GM19099 (cell line): ENCODE data around the gene TSNAX.

Experiments used
- POLR2A ChIP-seq: IDR thresholded peaks from 3 replicates; pipeline ENCODE4 v1.6.1; 2011; ENCODE audit warnings: low read depth; ENCODE audit not compliant: insufficient read length; ENCODE audit errors: extremely low read depth

The TSNAX gene

DNA sequence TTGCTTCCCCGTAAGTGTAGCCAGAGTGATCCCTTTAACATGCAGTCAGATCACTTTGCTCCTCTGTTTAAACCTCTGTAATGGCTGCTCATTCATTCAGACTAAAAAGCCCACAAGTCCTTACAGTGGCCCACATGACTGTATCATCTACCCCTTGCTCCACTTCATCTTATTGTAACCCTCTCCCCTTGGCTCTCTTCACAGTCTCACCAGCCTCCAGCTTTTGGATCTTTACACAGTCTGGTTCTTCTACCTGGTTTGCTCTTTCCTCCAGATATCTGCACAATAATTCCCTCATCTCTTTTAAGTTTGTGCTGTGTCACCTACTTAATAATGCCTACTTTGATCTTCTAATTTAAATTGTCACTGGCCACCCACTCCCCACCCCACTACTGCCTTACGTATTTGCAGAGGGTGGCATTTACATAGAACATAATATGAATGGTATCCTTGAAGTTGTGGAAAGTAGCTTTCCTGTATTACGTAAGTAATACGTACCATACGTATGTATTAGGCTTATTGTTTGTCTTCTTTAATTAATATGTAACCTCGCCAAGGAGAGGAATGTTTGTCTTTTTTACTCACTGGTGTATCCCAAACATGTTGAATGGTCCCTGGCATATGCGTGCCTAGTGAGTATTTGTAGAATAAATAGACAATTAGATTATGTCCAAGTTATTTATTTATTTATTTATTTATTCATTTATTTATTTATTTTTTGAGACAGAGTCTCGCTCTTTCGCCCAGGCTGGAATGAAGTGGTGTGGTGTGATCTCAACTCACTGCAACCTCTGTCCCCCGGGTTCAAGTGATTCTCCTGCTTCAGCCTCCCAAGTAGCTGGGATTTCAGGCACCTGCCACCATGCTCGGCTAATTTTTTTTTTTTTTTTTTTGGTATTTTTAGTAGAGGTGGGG lies 48.6 kb downstream of the TSNAX start:
- TF ChIP-seq POLR2A = no peak

DNA sequence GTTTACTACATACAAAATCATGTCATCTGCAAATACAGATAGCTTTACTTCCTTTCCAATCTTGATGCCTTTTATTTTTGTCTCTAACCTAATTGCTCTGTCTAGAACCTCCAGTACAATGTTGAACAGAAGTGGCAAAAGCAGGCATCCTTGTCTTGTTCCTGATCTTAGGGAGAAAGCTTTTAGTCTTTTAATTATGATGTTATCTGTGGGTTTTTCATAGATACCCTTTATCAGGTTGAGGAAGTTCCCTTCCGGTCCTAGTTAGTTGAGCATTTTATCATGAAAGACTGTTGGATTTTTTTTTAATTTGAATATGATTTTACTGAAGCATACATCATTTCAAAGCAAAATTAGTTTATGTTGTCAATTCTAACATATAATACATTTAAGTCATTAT lies 52.4 kb downstream of the TSNAX start:
- TF ChIP-seq POLR2A = no peak

DNA sequence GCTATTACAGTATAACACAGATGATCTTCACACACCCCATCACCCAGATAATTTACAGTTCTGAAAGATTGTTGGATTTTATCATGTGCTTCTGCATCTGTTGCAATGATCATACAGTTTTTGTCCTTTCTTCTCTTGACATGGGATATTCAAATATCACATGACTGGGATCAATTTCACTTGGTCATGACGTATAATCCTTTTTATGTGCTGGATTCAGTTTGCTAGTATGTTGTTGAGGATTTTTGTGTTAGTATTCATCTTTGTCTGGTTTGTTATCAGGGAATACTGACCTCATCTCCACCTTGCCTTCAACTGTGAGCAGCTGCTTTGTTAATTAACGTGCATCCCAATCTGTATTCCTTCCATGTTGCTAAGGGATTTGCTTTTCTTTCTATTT lies 53.4 kb downstream of the TSNAX start:
- TF ChIP-seq POLR2A = no peak

DNA sequence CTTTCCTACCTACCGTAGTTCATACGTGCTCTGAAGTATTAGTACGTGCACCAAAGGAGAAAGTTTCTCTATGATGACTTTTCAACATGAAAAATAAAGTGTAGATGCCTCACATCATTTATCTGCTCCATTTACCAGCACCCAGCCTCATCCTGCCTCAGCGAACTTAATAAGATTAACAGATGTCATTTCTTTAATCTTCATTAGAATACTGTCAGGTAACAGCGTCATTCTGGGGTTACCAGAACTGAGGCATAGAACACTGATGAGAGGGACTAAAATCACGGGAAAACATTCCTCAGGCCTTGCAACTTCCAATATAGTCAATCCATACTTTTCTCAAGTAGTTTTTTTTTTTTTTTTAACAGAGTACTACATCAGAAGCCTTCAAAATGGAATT lies 54.9 kb downstream of the TSNAX start:
- TF ChIP-seq POLR2A = no peak

DNA sequence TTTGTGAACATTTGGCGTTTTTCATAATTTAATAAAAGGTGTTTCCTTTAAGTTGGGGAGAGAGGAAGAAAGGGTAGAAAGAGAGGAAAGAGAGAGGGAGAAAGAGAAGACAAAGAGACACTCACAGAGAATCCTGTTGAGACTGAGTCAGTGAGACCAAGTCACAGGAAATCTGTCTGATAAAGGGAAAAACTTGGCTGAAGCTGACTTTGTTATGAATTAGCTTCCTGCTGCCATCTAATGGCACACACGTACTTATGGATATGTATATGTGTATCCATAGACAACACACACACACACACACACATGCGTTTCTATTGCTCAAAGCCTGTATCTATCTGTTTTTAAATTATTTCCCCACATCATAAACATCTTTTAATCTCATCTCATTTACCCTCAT lies 55.6 kb downstream of the TSNAX start:
- TF ChIP-seq POLR2A = no peak

DNA sequence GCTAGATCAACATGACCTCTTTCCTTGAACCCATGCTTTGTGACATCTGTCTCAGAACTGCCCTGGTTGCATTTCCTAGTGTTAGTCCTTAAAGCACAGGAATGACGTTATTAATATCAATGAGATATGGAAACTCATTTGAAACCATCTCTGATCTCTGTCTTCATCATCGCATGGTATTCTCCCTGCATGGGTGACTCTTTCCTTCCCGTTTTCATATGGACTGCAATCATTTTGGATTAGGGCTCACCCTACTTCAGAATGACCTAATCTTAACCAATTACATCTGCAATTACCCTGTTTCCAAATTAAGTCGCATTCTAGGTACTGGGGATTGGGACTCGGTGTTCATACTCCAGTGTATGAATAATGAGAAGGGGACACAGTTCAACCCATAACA lies 56.5 kb downstream of the TSNAX start:
- TF ChIP-seq POLR2A = no peak

DNA sequence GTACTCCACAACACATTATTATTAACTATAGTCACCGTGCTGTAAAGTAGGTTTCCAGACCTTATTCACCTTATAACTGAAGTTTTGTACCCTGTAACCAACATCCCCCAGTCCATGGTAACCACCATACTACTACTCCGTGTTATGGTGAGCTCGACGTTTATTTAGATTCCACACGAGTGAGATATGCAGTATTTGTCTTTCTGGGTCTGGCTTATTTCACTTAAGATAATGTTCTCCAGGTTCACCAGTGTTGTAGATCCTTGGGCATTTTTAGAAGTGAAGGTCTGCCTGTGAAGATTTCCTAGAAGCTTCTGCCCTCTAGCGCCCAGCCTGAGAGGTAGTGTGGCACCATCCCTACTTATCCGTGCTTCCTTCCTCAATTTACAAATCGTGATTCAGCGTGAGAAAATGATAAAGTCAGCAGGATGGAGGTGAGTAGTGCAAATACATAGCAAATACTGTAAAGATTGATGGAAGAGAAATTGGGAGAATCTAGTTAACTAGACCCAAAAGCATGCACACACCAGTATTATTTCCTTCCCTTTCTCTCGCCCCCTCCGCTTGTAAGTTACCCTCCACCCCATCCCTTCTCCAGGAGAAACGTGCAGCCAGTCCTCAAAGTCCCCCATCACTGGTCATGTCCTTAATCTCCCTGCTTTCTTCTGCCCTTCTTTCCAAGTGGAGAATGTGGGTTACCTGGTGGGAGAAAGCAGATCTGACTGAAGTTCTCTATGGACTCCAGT lies 62.2 kb downstream of the TSNAX start:
- no peak for TF ChIP-seq POLR2A

DNA sequence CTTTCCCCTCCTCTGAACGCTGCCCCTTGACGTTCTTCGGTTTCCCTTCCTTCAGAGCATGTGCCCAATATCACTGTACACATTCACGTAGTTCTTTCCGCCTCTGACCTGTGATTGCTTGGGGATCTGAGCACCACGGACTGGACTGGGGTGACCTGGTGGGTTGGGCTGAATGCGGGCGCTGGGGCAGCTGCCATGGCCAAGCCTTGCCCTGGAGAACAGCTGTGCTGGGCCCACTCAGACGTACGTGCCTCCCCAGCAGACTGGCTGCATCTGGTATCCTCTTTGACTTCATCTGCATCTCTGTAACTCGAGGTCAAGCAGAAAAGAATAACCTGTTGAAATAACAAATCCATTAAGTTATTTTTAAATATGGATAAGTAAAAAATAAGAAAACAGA lies 63.0 kb downstream of the TSNAX start:
- no peak for TF ChIP-seq POLR2A

DNA sequence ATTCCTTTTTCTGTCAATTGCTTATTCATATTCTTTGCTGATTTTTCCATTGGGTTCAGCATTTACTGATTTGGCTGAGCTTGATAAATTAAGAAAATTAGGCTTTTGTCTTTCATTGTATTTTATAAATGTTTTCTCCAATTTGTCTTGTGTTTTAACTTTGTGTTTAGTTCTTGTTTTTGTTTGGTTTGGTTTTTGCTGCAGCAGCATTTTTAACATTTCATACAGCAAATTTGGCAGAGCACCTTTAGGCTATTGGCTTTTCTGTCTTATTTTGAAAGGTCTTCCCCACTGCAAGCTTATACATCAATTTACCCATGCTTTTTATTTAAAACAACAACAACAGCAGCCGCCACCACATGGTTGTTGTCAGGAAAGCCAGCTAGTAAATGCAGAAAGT lies 64.3 kb downstream of the TSNAX start:
- no peak for TF ChIP-seq POLR2A

DNA sequence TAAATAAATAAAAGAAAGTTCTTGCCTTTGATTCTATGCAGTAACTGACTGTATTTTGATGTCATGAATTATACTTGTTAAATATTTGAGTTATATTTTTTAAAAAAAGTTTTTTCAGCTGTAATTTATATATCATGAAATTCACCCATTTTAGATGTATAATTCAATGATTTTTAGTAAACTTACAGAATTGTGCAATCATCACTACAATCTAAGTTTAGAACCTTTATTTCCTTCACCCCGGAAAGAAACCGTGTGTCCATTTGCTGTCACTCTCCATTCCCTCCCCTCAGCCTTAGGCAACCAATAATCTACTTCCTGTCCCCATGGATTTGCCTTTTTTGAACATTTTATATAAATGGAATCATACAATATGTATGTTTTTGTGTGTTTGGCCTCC lies 65.7 kb downstream of the TSNAX start:
- no peak for TF ChIP-seq POLR2A

DNA sequence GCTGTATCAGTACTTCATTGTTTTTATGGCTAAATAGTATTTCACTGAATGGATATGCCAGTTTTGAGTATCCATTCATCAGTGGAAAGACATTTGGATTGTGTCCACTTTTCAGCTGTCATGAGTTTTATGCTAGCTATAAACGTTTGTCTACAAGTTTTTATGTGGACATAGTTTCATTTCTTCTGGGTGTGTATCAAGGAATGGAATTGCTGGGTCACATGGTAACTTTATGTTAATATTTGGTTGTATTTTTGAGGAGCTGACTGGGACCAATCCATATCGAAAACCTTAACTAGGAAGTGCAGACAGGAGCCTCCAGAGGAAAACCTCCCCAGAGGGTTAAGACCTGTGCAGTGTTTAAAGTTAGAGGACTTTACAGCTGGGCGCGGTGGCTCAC lies 66.3 kb downstream of the TSNAX start:
- no peak for TF ChIP-seq POLR2A

DNA sequence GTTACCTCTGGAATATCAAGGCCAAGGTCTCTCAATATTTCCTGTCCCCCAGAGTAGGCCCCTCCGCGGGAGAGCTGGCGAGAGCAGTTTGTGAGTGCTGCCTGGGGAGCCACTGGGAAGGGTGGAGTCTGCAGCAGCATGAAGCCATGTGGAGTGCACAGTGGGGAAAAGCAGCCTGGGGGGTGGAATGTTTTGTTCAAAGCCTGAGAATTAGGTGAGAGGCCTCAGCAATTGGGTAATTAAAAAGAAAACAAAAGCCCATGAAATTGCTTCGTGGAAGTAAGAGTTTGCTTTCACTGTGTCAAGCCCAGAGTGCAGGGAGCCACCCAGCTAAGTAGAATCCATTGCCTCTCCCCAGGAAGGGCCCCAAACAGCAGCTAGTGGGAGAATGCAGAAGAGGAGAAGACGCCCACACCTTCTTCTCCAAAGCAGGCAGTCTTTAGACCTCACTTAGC lies 67.9 kb downstream of the TSNAX start:
- TF ChIP-seq POLR2A = no peak

DNA sequence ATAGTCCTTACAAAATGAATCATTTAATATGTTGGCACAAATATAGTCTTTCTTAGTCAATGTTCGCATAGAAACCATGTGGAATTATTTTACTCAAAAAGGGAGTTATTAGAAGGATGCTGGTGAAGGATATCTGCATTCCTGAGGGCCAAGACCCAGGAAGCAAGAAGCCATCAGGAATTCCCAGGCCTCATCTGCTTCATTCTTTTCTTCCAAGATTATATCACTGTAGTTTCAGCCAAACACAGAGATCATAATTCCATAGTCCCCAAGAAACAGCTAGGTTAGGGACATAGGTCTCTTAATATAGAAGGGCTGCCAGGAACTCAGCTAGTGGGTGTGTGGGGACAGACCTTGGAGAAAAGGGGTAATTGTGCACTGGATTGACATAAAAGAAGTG lies 69.5 kb downstream of the TSNAX start:
- TF ChIP-seq POLR2A = no peak

DNA sequence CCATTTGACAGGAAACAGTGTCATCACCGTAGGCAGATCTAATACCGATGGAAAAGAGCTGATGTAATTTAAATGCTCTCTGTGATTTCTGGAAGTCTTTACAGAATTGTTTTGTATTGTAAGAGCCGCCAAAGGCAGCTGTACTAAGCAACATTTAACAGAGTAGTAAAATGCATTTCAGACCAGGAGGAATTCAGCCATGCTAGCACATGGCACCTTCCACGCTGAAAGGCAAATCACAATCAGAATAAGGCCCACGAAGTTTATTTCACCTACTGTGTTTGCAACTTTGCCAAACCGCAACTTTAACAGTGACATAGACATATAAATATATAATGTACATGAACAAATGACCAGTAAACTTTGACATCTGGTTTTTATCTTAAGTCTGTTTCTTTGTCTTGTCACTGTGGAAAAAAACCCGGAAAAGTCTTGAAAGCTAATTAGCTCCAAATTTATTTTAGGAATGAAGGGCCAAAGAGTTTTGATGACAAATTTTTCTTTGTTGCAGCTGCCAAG lies 72.0 kb downstream of the TSNAX start:
- TF ChIP-seq POLR2A = no peak

DNA sequence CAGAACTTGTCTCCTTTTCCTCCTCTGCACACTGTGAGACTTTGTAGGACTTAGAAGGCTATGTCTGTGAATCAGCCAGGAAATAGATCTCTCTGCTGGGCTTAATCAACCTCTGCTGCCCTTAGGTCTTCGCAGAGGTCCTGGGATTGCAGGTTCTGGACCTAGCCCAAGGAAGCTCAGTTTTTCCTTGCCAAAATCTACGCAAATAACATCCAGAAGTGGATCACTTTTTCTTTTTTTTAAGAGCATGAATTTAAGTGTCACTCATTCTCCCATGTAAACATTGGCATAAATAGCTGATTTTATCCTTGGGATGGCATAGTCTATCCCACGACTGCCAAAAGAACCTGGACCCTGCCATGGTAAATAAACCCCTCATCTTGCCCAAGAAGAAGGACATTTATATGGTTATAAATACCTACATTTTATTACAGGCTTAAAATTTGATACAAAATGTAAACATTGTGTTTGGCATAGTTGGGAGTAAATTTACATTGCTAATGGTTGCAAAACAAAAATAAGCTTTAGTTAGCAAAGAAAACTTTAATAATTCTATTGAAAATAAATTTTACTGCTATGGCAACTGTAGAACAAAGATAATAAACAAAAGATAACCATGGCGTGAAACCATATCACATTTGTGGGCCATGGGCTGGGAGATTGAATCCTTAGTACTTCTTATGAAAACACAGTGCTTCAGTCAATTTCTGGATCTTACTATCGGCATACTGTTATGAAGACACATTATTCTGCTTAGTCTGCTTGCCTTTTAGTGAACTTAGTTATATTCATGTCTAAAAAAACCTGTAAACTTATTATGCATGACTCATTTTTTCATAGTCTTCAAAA lies 73.6 kb downstream of the TSNAX start:
- TF ChIP-seq POLR2A = no peak

DNA sequence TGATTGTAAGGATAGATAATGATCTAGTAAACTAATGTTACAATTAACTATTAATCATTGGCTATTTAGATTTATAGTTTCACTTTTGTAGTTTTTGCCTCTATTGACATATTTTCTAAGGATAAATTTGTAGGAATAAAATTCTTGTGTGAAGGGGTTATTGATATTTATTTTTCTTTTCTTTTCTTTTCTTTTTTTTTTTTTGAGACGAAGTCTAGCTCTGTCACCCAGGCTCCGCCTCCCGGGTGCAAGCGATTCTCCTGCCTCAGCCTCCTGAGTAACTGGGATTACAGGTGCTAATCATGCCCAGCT lies 74.2 kb downstream of the TSNAX start:
- no peak for TF ChIP-seq POLR2A
